ENCODE results near the gene PRKG1.

PRKG1 gene

GRCh38 chr10:51604579-51604978, 530.3 kb downstream of the PRKG1 start:
- Histone ChIP-seq H3K36me3 (replicated peaks) (no peaks in the 10 kb centered on the region), H3K9me3 (no peaks in the 10 kb centered on the region), H3K27me3 (ENCODE audit: low read depth) (no peaks in the 10 kb centered on the region; the same call in 1 of the 2 replicates), H3K4me1 (no peaks in the 10 kb centered on the region), H3K4me3 (no peak overlapping the region)
- in situ Hi-C loops (cut with MboI; ENCODE audit: low sequenced_read_pairs) = no loop called here
- no peak for DNase-seq (ENCODE audit: low spot score in 2 of 2)

- no peak overlapping the region for H3K4me3 ChIP-seq
- no peaks in the 10 kb centered on the region for H3K4me1 ChIP-seq
- H3K9me3 ChIP-seq = no peaks in the 10 kb centered on the region
- in situ Hi-C loops (cut with MboI; ENCODE audit: low sequenced_read_pairs) = no loop called here
- DNase-seq (ENCODE audit: low spot score in 2 of 2) = no peak
- H3K36me3 ChIP-seq (replicated peaks) = no peaks in the 10 kb centered on the region
- H3K27me3 ChIP-seq (ENCODE audit: low read depth) = no peaks in the 10 kb centered on the region; the same call in 1 of the 2 replicates
Observed at GRCh38 chr10:51606825-51607462, 532.7 kb downstream of the PRKG1 start.

GRCh38 chr10:51607463-51607835, 533.2 kb downstream of the PRKG1 start:
- no peaks in the 10 kb centered on the region for H3K36me3 ChIP-seq (replicated peaks)
- in situ Hi-C loops (cut with MboI; ENCODE audit: low sequenced_read_pairs) = no loop called here
- H3K9me3 ChIP-seq = no peaks in the 10 kb centered on the region
- DNase-seq (ENCODE audit: low spot score in 2 of 2) = no peak
- H3K4me3 ChIP-seq = no peak overlapping the region
- no peaks in the 10 kb centered on the region for H3K4me1 ChIP-seq
- H3K27me3 ChIP-seq (ENCODE audit: low read depth) = no peaks in the 10 kb centered on the region; the same call in 1 of the 2 replicates

GRCh38 chr10:51608211-51608610, 533.9 kb downstream of the PRKG1 start:
- Histone ChIP-seq H3K4me3 (no peak overlapping the region), H3K27me3 (ENCODE audit: low read depth) (no peaks in the 10 kb centered on the region; the same call in 1 of the 2 replicates), H3K9me3 (no peaks in the 10 kb centered on the region), H3K4me1 (no peaks in the 10 kb centered on the region), H3K36me3 (replicated peaks) (no peaks in the 10 kb centered on the region)
- in situ Hi-C loops (cut with MboI; ENCODE audit: low sequenced_read_pairs) = no loop called here
- peak in 1 of 2 experiments; percentile 5 for DNase-seq (ENCODE audit: low spot score in 2 of 2)

DNA sequence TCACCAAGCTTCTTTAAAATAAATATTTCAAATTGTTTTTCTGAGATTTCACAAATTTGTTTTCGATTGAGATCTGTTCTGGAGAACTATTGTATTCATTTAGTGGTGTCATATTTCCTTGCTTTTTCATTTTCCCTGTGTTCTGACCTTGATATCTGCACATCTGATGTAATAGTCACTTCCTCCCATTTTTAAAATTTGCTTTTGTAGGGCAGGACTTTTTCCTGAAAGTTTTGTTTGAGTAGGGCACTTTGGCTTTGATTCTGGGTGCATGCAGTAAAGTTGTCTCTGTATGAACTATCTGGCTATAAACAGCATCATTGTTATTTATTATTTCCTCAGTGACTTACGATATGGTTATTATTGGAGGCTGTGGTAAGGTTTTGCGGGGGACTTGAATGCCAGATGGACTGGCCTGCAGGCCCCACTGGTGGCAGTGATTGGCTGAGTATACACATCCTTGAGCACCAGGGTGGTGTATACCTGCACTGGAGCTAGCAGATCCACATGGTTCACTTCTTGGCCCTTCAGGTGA, 541.5 kb downstream of the PRKG1 start:
- H3K27me3 ChIP-seq (ENCODE audit: low read depth) = no peaks in the 10 kb centered on the region
- in situ Hi-C loops (cut with MboI; ENCODE audit: low sequenced_read_pairs) = no loop called here
- DNase-seq (ENCODE audit: low spot score in 2 of 2) = no peak
- no peak overlapping the region for H3K4me3 ChIP-seq
- H3K4me1 ChIP-seq = peaks cover 6% of the 10 kb centered on the region; the same call in 1 of the 2 replicates
- H3K9me3 ChIP-seq = no peaks in the 10 kb centered on the region
- H3K36me3 ChIP-seq (replicated peaks) = no peaks in the 10 kb centered on the region

- in situ Hi-C loops (cut with MboI; ENCODE audit: low sequenced_read_pairs) = no loop called here
- no peaks in the 10 kb centered on the region for H3K36me3 ChIP-seq (replicated peaks)
- peaks cover 6% of the 10 kb centered on the region; the same call in 1 of the 2 replicates for H3K4me1 ChIP-seq
- H3K9me3 ChIP-seq = no peaks in the 10 kb centered on the region
- H3K27me3 ChIP-seq (ENCODE audit: low read depth) = no peaks in the 10 kb centered on the region
- no peak overlapping the region for H3K4me3 ChIP-seq
- no peak for DNase-seq (ENCODE audit: low spot score in 2 of 2)
Observed at GRCh38 chr10:51617576-51618235, 543.4 kb downstream of the PRKG1 start.

DNA sequence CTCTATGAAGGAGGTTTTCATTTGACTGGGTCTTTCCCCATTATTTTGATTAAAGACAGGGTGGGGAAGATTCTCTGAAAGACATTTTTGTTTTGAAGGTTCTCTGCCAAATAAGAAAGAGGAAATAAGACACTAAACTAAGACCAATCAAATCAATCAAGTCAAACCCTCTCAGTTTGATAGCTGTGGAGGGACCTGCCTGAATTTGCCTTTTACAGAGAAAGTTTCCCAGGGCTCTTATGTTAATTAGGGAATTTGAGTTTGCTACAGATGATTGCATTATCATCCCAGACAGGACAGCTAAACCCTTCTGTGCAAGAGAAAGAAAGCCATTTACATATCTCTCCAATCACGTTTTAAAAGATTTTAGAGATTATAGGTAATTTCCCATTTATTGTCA, 545.1 kb downstream of the PRKG1 start:
- DNase-seq (ENCODE audit: low spot score in 2 of 2) = peak in 1 of 2 experiments; percentile 47
- Histone ChIP-seq H3K27me3 (ENCODE audit: low read depth) (no peaks in the 10 kb centered on the region), H3K36me3 (replicated peaks) (no peaks in the 10 kb centered on the region), H3K4me3 (no peak overlapping the region), H3K4me1 (peaks cover 6% of the 10 kb centered on the region; the same call in 1 of the 2 replicates), H3K9me3 (no peaks in the 10 kb centered on the region)
- in situ Hi-C loops (cut with MboI; ENCODE audit: low sequenced_read_pairs) = no loop called here

DNA sequence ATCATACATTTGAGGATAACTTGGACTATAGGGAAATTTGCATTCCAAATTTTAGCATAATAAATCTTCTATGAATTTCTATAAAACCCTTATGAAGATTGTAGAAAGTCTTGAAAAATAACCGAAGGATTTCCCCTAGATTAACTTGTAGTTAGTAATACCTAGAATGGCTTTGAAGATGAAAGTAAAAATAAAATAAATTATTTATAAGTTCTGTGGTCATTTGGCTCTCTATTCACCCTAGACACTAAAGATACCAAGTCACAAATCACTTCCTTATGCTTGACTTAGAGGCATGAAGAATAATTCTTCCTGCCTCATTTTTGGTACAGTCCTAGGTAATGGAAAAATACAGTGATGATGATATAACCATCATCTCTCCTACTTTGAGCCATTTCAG, 545.8 kb downstream of the PRKG1 start:
- Histone ChIP-seq H3K9me3 (no peaks in the 10 kb centered on the region), H3K4me1 (peaks cover 6% of the 10 kb centered on the region; the same call in 1 of the 2 replicates), H3K4me3 (no peak overlapping the region), H3K27me3 (ENCODE audit: low read depth) (no peaks in the 10 kb centered on the region), H3K36me3 (replicated peaks) (no peaks in the 10 kb centered on the region)
- in situ Hi-C loops (cut with MboI; ENCODE audit: low sequenced_read_pairs) = no loop called here
- DNase-seq (ENCODE audit: low spot score in 2 of 2) = no peak

GRCh38 chr10:51624013-51624412, 549.7 kb downstream of the PRKG1 start:
- peaks cover 6% of the 10 kb centered on the region; the same call in 1 of the 2 replicates for H3K4me1 ChIP-seq
- no peaks in the 10 kb centered on the region for H3K36me3 ChIP-seq (replicated peaks)
- DNase-seq (ENCODE audit: low spot score in 2 of 2) = no peak
- no peaks in the 10 kb centered on the region for H3K9me3 ChIP-seq
- H3K27me3 ChIP-seq (ENCODE audit: low read depth) = no peaks in the 10 kb centered on the region
- in situ Hi-C loops (cut with MboI; ENCODE audit: low sequenced_read_pairs) = no loop called here
- H3K4me3 ChIP-seq = no peak overlapping the region

- in situ Hi-C loops (cut with MboI; ENCODE audit: low sequenced_read_pairs) = no loop called here
- H3K4me1 ChIP-seq = no peaks in the 10 kb centered on the region
- no peaks in the 10 kb centered on the region for H3K36me3 ChIP-seq (replicated peaks)
- H3K9me3 ChIP-seq = no peaks in the 10 kb centered on the region
- no peak overlapping the region for H3K4me3 ChIP-seq
- H3K27me3 ChIP-seq (ENCODE audit: low read depth) = no peaks in the 10 kb centered on the region
- DNase-seq (ENCODE audit: low spot score in 2 of 2) = no peak
Observed at GRCh38 chr10:51629934-51630639, 555.8 kb downstream of the PRKG1 start.

GRCh38 chr10:51630640-51631005, 556.3 kb downstream of the PRKG1 start:
- Histone ChIP-seq H3K4me1 (no peaks in the 10 kb centered on the region), H3K9me3 (no peaks in the 10 kb centered on the region), H3K27me3 (ENCODE audit: low read depth) (no peaks in the 10 kb centered on the region), H3K4me3 (no peak overlapping the region), H3K36me3 (replicated peaks) (no peaks in the 10 kb centered on the region)
- in situ Hi-C loops (cut with MboI; ENCODE audit: low sequenced_read_pairs) = no loop called here
- no peak for DNase-seq (ENCODE audit: low spot score in 2 of 2)

DNA sequence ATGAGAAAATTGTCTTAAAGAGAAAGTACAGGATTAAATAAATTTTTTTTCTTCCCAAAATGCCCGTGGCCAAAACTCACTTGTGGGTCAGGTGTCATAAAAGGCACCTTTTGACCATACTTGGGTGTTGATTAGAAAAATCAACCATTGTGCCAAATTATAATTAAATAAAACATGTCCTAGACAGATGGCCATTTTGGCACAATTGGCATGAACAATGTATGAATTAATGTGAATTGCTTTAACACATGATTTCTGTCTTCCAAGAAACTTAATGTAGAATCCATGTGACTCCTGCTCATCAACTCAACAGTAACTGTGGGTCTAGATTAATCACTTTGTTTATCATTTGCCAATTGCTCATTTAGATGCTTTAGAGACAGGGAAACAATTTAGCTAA, 561.1 kb downstream of the PRKG1 start:
- in situ Hi-C loops (cut with MboI; ENCODE audit: low sequenced_read_pairs) = no loop called here
- DNase-seq (ENCODE audit: low spot score in 2 of 2) = no peak
- H3K27me3 ChIP-seq (ENCODE audit: low read depth) = no peaks in the 10 kb centered on the region
- no peaks in the 10 kb centered on the region for H3K4me1 ChIP-seq
- no peaks in the 10 kb centered on the region for H3K36me3 ChIP-seq (replicated peaks)
- H3K9me3 ChIP-seq = no peaks in the 10 kb centered on the region
- no peak overlapping the region for H3K4me3 ChIP-seq

DNA sequence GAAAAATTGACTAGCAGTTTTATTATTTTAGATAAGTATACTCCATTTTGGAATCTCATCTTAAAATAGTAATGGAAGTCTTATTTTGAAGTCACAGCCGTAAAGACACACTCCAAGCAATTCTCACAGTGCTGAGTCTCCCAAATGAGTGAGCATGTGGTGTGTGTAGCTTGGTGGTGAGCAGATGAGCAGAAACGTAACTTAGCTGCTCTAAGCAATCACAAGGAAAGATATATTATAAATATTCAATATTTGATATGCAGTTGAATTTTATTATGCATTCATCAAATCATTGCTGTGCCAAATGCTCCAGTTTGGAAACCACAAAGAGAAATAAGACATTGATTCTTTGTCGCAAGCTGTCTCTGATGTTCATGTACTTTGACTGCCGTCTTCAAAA, 563.9 kb downstream of the PRKG1 start:
- no peaks in the 10 kb centered on the region for H3K36me3 ChIP-seq (replicated peaks)
- no peaks in the 10 kb centered on the region for H3K4me1 ChIP-seq
- no peaks in the 10 kb centered on the region for H3K9me3 ChIP-seq
- H3K27me3 ChIP-seq (ENCODE audit: low read depth) = peaks cover 3% of the 10 kb centered on the region; the same call in 1 of the 2 replicates
- in situ Hi-C loops (cut with MboI; ENCODE audit: low sequenced_read_pairs) = no loop called here
- no peak overlapping the region for H3K4me3 ChIP-seq
- no peak for DNase-seq (ENCODE audit: low spot score in 2 of 2)

DNA sequence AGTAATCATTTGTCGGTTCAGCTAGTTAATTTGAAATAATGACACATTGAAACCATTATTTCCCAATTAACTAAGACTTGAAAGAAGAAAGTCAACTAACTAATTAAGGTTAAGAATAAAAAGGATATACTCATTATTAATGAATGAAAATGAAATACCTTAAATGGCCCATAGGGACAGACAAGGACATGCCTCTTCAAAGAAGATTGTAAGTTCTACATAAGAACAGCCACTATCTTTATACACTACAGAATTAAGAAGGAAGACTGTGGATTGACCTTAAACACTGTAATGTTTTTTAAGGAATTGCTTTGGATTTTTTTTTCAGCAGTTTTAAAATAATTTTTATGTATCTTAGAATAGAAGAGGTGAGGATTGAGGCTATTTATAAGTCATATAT, 564.5 kb downstream of the PRKG1 start:
- Histone ChIP-seq H3K4me3 (no peak overlapping the region), H3K27me3 (ENCODE audit: low read depth) (peaks cover 6% of the 10 kb centered on the region), H3K9me3 (no peaks in the 10 kb centered on the region), H3K4me1 (no peaks in the 10 kb centered on the region), H3K36me3 (replicated peaks) (no peaks in the 10 kb centered on the region)
- in situ Hi-C loops (cut with MboI; ENCODE audit: low sequenced_read_pairs) = no loop called here
- no peak for DNase-seq (ENCODE audit: low spot score in 2 of 2)

Data from HAP-1 (cell line).